Mammary epithelial cell (primary cell): ENCODE data around the gene CEP295NL.

Experiments
- EZH2 ChIP-seq: IDR thresholded peaks from 2 replicates; pipeline ENCODE4 v1.6.1; 2012; ENCODE audit warnings: low read length, inconsistent platforms, borderline replicate concordance
- TF ChIP-seq, protein P1 (sequence below), 2 donors: IDR thresholded peaks in 1 of 2; conservative IDR thresholded peaks in 1 of 2; 2 replicates each; pipeline ENCODE4 v1.5.1; 2011 to 2012; ENCODE audit warnings: inconsistent platforms in 2 of 2, low read length in 2 of 2, mild to moderate bottlenecking in 2 of 2, control low read depth in 1 of 2, low read depth in 1 of 2; ENCODE audit not compliant: insufficient read depth in 1 of 2; ENCODE audit errors: extremely low read depth in 1 of 2

DNA sequence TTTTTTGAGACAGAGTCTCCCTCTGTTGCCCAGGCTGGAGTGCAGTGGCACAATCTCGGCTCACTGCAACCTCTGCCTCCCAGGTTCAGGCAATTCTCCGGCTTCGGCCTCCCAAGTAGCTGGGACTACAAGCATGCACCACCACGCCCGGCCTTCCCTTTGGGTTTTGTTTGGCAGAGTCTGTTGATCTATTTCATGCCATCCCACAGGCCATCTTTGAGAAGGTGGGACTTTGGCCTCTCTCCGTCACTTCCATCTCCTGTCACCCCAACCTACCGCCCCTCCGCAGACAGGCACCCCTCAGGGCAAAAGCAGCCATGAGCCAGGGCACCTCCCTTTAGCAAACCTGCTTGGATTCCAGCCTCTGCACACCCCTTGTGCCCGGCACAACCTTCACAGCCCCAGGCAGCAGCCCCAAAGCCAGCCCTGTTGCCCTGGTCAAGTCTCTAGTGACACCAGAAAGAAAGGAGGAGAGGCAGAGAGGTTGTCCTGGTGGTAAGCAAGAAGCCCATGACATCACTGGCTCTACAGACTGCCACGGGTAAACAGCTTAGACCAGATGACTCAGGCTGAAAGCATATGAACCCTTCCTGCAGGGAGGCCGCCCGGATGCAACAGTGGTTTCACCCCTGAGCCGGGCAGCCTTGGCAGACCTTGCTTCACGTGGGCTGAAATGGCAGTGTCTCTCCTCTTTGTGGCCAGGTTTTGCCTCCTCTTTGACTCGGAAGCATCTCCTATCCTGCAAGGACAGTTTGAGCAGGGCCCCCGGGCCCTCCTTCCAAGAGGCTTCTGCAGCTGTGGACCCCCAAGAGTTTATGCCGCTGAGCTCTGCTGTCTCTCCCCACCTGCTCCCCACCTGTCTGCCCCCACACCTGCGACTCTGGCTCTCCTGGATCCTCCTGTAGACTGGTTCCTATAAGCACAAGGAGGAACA is 30.3 kb upstream of the CEP295NL start:
- TF ChIP-seq, protein P1, sequence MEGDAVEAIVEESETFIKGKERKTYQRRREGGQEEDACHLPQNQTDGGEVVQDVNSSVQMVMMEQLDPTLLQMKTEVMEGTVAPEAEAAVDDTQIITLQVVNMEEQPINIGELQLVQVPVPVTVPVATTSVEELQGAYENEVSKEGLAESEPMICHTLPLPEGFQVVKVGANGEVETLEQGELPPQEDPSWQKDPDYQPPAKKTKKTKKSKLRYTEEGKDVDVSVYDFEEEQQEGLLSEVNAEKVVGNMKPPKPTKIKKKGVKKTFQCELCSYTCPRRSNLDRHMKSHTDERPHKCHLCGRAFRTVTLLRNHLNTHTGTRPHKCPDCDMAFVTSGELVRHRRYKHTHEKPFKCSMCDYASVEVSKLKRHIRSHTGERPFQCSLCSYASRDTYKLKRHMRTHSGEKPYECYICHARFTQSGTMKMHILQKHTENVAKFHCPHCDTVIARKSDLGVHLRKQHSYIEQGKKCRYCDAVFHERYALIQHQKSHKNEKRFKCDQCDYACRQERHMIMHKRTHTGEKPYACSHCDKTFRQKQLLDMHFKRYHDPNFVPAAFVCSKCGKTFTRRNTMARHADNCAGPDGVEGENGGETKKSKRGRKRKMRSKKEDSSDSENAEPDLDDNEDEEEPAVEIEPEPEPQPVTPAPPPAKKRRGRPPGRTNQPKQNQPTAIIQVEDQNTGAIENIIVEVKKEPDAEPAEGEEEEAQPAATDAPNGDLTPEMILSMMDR (conservative IDR thresholded peaks at IDR 0.05 in 1 of 2, IDR thresholded peaks at IDR 0.05 in 1 of 2; ENCODE audit: extremely low read depth in 1 of 2, insufficient read depth in 1 of 2, low read depth in 1 of 2, low read length in 2 of 2): no peak
- no peak for TF ChIP-seq EZH2
